Calu3 (cell line): ENCODE measurements around the gene CCDC24. TPM values are rescaled to one million over a fixed set of nuclear protein-coding genes. Genes with fewer than 3 reads are reported as not detected.

Experiments
- BruUV-seq: library from RNA; stranded (reverse); fragments of 400-500 nt; replicated peaks from 2 replicates; lab custom pipeline; 2021; lab: Mats Ljungman, UMichigan
- CTCF ChIA-PET: fragments of 300-600 bp; sonication (Branson Sonifier 250); formaldehyde crosslinking; loops from one replicate; lab custom pipeline; 2022; ENCODE audit warnings: antibody characterized with exemption; lab: Charles Lee
- DNase-seq: peaks from one replicate; pipeline ENCODE4 v3.0.0; 2022
- H3K27ac Mint-ChIP-seq: one replicate; pipeline ENCODE4 v1.8.0; 2022; ENCODE audit warnings: mixed read lengths; ENCODE audit not compliant: unreplicated experiment
- H3K27me3 Mint-ChIP-seq: one replicate; pipeline ENCODE4 v1.8.0; 2022; ENCODE audit warnings: mixed read lengths; ENCODE audit not compliant: unreplicated experiment
- H3K36me3 Mint-ChIP-seq: one replicate; pipeline ENCODE4 v1.8.0; 2022; ENCODE audit warnings: mild to moderate bottlenecking, moderate library complexity, mixed read lengths; ENCODE audit not compliant: insufficient read depth, unreplicated experiment
- H3K4me1 Mint-ChIP-seq: one replicate; pipeline ENCODE4 v1.8.0; 2022; ENCODE audit warnings: mild to moderate bottlenecking, low read depth, mixed read lengths; ENCODE audit not compliant: unreplicated experiment
- H3K4me3 Mint-ChIP-seq: one replicate; pipeline ENCODE4 v1.8.0; 2022; ENCODE audit warnings: mild to moderate bottlenecking, low read depth, moderate library complexity, mixed read lengths; ENCODE audit not compliant: unreplicated experiment
- H3K9me3 Mint-ChIP-seq: one replicate; pipeline ENCODE4 v1.8.0; 2022; ENCODE audit warnings: low read depth, mixed read lengths; ENCODE audit not compliant: unreplicated experiment
- intact Hi-C: fragments of 100-400 bp; cut with micrococcal nuclease; formaldehyde crosslinking; loops from one replicate; pipeline ENCODE4 v1.10.0; 2022; ENCODE audit not compliant: unreplicated experiment
- total RNA-seq: library from RNA; stranded (reverse); gene quantifications from 2 replicates; pipeline ENCODE4 v1.2.3, GENCODE V29; 2022
- TF ChIP-seq, protein P1 (sequence below): fragments of 200-600 bp; IDR thresholded peaks from one replicate; pipeline ENCODE4 v1.8.0; 2022; ENCODE audit warnings: antibody characterized with exemption; ENCODE audit not compliant: unreplicated experiment

The CCDC24 gene
- total RNA-seq, 1 experiment from 2014 or later: 19.7 TPM

DNA sequence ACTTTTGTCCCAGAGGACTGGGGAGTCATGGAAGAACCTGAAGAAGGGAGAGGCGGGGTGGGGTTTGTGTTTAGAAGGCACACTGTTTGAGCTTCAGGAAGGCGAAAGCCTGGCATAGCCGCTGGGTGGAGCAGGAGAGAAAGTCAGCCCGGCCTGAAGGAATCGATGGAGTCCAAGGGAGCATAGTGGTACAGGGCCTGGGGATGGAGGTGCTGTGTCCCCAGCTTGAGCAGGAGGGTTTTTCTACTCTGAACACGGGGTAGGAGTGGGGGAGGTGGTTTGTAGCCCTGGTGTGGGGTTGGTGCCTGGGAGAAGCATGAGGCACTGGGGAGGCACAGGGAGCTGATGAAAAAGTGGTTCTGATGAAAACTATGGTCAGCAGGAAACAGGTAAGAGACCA, 4.7 kb upstream of the CCDC24 start:
- DNase-seq: peak; percentile 25
- H3K9me3 Mint-ChIP-seq: no peaks in the 10 kb centered on the region
- peaks cover 38% of the 10 kb centered on the region for H3K4me1 Mint-ChIP-seq
- peaks cover 22% of the 10 kb centered on the region for H3K36me3 Mint-ChIP-seq
- no TSS peak for BruUV-seq
- no peak overlapping the region for H3K4me3 Mint-ChIP-seq
- CTCF ChIA-PET: interaction anchor here (0.6 to 1.0 kb wide), 3 partner anchors 20 to 224 kb away, joined by 3 to 6 read pairs (median 3); no protein-coding TSS in a partner anchor
- H3K27ac Mint-ChIP-seq: no peak overlapping the region
- TF ChIP-seq, protein P1, sequence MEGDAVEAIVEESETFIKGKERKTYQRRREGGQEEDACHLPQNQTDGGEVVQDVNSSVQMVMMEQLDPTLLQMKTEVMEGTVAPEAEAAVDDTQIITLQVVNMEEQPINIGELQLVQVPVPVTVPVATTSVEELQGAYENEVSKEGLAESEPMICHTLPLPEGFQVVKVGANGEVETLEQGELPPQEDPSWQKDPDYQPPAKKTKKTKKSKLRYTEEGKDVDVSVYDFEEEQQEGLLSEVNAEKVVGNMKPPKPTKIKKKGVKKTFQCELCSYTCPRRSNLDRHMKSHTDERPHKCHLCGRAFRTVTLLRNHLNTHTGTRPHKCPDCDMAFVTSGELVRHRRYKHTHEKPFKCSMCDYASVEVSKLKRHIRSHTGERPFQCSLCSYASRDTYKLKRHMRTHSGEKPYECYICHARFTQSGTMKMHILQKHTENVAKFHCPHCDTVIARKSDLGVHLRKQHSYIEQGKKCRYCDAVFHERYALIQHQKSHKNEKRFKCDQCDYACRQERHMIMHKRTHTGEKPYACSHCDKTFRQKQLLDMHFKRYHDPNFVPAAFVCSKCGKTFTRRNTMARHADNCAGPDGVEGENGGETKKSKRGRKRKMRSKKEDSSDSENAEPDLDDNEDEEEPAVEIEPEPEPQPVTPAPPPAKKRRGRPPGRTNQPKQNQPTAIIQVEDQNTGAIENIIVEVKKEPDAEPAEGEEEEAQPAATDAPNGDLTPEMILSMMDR: no peak
- intact Hi-C loops: no loop called here
- H3K27me3 Mint-ChIP-seq: no peaks in the 10 kb centered on the region

DNA sequence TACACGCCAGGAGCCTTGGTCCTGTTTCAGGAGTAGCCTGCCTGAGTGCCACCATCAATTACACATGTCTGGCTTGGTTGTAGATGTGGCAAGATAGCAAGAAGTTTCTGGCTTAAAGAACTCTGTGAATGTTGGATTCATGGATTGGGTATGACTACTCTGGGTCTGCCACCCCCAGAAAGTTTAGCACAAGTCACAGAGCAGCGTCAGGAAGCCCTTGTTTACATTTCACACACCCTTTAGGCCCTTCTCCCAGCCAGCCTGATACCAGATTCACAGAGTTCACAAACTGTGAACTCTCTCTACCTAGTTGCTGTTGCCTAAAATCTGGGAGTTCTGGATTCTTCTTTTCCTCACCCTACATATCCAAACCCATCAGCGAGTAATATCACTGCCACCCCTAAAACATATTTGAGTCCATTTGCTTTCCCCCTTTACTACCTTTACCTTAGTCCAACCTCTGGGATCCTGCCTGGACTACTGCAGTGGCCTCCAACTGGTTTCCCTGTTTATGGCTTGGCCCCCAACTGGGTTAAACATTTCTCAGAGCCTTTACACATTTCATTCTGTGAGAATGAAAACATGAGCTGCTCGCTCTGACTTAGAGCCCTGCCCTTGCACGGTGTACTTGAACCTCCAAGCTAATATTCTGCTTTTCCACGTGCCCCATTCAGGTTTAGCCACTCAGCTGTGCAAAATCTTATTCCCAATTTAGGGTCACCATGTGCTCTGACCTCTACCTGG, 4.1 kb upstream of the CCDC24 start:
- no peaks in the 10 kb centered on the region for H3K27me3 Mint-ChIP-seq
- intact Hi-C loops: no loop called here
- H3K36me3 Mint-ChIP-seq: peaks cover 28% of the 10 kb centered on the region
- CTCF ChIA-PET: interaction anchor here (0.6 to 1.0 kb wide), 3 partner anchors 19 to 224 kb away, joined by 3 to 6 read pairs (median 3); no protein-coding TSS in a partner anchor
- no peak for DNase-seq
- no peaks in the 10 kb centered on the region for H3K9me3 Mint-ChIP-seq
- H3K4me1 Mint-ChIP-seq: peaks cover 41% of the 10 kb centered on the region
- TF ChIP-seq, protein P1: no peak
- no TSS peak for BruUV-seq
- no peak overlapping the region for H3K27ac Mint-ChIP-seq
- no peak overlapping the region for H3K4me3 Mint-ChIP-seq

DNA sequence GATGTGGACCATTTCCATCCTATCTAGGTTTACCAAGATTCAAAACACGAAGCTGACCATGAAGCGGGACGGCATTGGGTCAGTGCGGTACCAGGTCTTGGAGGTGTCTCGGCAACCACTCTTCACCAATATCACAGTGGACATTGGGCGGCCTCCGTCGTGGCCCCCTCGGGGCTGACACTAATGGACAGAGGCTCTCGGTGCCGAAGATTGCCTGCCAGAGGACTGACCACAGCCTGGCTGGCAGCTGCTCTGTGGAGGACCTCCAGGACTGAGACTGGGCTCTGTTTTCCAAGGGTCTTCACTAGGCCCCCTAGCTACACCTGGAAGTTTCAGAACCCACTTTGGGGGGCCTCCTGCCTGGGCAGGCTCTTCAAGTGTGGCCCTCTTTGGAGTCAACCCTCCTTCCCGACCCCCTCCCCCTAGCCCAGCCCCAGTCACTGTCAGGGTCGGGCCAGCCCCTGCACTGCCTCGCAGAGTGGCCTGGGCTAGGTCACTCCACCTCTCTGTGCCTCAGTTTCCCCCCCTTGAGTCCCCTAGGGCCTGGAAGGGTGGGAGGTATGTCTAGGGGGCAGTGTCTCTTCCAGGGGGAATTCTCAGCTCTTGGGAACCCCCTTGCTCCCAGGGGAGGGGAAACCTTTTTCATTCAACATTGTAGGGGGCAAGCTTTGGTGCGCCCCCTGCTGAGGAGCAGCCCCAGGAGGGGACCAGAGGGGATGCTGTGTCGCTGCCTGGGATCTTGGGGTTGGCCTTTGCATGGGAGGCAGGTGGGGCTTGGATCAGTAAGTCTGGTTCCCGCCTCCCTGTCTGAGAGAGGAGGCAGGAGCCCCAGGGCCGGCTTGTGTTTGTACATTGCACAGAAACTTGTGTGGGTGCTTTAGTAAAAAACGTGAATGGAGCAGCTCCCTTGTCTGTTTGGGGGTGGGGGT, 864 bp upstream of the CCDC24 start:
- Mint-ChIP-seq H3K36me3 (peaks cover 58% of the 10 kb centered on the region), H3K9me3 (no peaks in the 10 kb centered on the region), H3K27me3 (no peaks in the 10 kb centered on the region), H3K4me3 (peak overlapping the region; percentile 98), H3K4me1 (peaks cover 53% of the 10 kb centered on the region), H3K27ac (peak overlapping the region; percentile 16)
- CTCF ChIA-PET: no interaction called here
- TF ChIP-seq, protein P1: peak; percentile 11
- intact Hi-C loops: no loop called here
- DNase-seq: no peak
- no TSS peak for BruUV-seq

DNA sequence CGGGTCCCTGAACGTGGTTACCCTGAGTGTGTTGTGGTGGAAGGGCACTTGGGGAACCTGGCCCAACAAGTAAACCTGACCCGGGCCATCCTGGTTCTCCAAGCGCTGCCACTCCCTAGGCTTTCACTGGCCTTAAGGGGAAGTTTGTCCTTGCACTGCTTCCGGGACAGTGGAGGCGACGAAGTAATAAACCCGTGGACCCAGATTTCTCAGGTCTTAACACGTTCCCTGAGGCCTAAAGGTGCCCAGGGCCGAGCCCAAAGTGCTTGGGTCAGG, 261 bp upstream of the CCDC24 start:
- H3K27me3 Mint-ChIP-seq: no peaks in the 10 kb centered on the region
- intact Hi-C loops: no loop called here

More for the DNA sequence above, 261 bp upstream of the CCDC24 start:
- CTCF ChIA-PET: no interaction called here
- TF ChIP-seq, protein P1: no peak
- H3K9me3 Mint-ChIP-seq: no peaks in the 10 kb centered on the region
- peak overlapping the region; percentile 98 for H3K4me3 Mint-ChIP-seq
- BruUV-seq: no TSS peak
- H3K4me1 Mint-ChIP-seq: peaks cover 47% of the 10 kb centered on the region
- H3K36me3 Mint-ChIP-seq: peaks cover 63% of the 10 kb centered on the region
- no peak for DNase-seq
- H3K27ac Mint-ChIP-seq: peak overlapping the region; percentile 16
